GM21529 (cell line): Measurements from ENCODE around the gene ETFB.

Source experiments
- ATAC-seq: cut with Tn5 transposase; IDR thresholded peaks from one replicate; pipeline ENCODE4 v1.9.1; 2021; ENCODE audit not compliant: unreplicated experiment

Gene ETFB

GRCh38 chr19:51329411-51329810 is 36.8 kb downstream of the ETFB start:
- ATAC-seq = no peak

- no peak for ATAC-seq
Observed at GRCh38 chr19:51327066-51328001, 38.9 kb downstream of the ETFB start.

GRCh38 chr19:51326216-51327065 is 39.7 kb downstream of the ETFB start:
- no peak for ATAC-seq

GRCh38 chr19:51325161-51325976 is 40.8 kb downstream of the ETFB start:
- no peak for ATAC-seq

- no peak for ATAC-seq
Observed at GRCh38 chr19:51324167-51324481, 42.1 kb downstream of the ETFB start.

GRCh38 chr19:51323481-51324166 is 42.6 kb downstream of the ETFB start:
- ATAC-seq = no peak

GRCh38 chr19:51321799-51322198 is 44.4 kb downstream of the ETFB start:
- no peak for ATAC-seq

- ATAC-seq = no peak
Observed at GRCh38 chr19:51320280-51320657, 45.9 kb downstream of the ETFB start.

GRCh38 chr19:51319649-51320279 is 46.4 kb downstream of the ETFB start:
- no peak for ATAC-seq

- ATAC-seq = no peak
Observed at GRCh38 chr19:51318687-51319648, 47.2 kb downstream of the ETFB start.

- ATAC-seq = no peak
Observed at GRCh38 chr19:51317968-51318367, 48.2 kb downstream of the ETFB start.

- no peak for ATAC-seq
Observed at GRCh38 chr19:51317376-51317775, 48.8 kb downstream of the ETFB start.

- ATAC-seq = no peak
Observed at GRCh38 chr19:51316688-51317087, 49.5 kb downstream of the ETFB start.

- ATAC-seq = no peak
Observed at GRCh38 chr19:51311351-51312257, 54.6 kb downstream of the ETFB start, which contains the start of gene IGLON5. TSS of gene IGLON5 (plus strand) at chr19:51311644. CDS start at chr19:51311848, 204 bp downstream.

GRCh38 chr19:51305479-51305878 is 60.7 kb downstream of the ETFB start:
- no peak for ATAC-seq

- ATAC-seq = no peak
Observed at GRCh38 chr19:51301266-51301665, 64.9 kb downstream of the ETFB start.

GRCh38 chr19:51297406-51297805 is 68.8 kb downstream of the ETFB start:
- ATAC-seq = no peak
